Gastroesophageal sphincter (tissue), 4 donors: ENCODE measurements around the gene FAM184B. TPM values are rescaled to one million over a fixed set of nuclear protein-coding genes. Genes with fewer than 3 reads are reported as not detected.

ENCODE experiments used
- ATAC-seq: fragments of 150-250 bp; one replicate; pipeline ENCODE4 v1.9.1; 2016; ENCODE audit warnings: mild to moderate bottlenecking, moderate library complexity
- H3K27ac ChIP-seq, 4 donors: fragments of 200-600 bp; sonication (generic) in 3 of 4; 1 replicate in 3 of 4; 2 replicates in 1 of 4; pipeline ENCODE4 v1.5.1; 2016 to 2019
- H3K27me3 ChIP-seq: fragments of 200-600 bp; sonication (generic); one replicate; pipeline ENCODE4 v1.5.1; 2019
- H3K36me3 ChIP-seq, 2 donors: fragments of 200-600 bp; sonication (generic); one replicate each; pipeline ENCODE4 v1.5.1; 2019; ENCODE audit warnings: control low read depth in 1 of 2
- H3K4me1 ChIP-seq, 3 donors: fragments of 200-600 bp; sonication (generic); 1 replicate in 2 of 3; 2 replicates in 1 of 3; pipeline ENCODE4 v1.5.1; 2016 to 2019; ENCODE audit warnings: control low read depth in 2 of 3
- H3K4me3 ChIP-seq, 2 donors: fragments of 200-600 bp; sonication (generic); one replicate each; pipeline ENCODE4 v1.5.1; 2019; ENCODE audit warnings: mild to moderate bottlenecking in 1 of 2, moderate library complexity in 1 of 2
- H3K9me3 ChIP-seq, 3 donors: fragments of 200-600 bp; sonication (generic); one replicate each; pipeline ENCODE4 v1.5.1; 2017 to 2019; ENCODE audit warnings: control low read depth in 2 of 3
- CTCF ChIP-seq, 4 experiments: fragments of 200-600 bp in 2 of 4; fragments of 450-650 bp in 2 of 4; sonication (generic) in 1 of 4; IDR thresholded peaks; one replicate each; pipeline ENCODE4 v1.5.1; 2017 to 2019; ENCODE audit warnings: antibody characterized with exemption in 4 of 4, mild to moderate bottlenecking in 2 of 4, moderate library complexity in 2 of 4
- EP300 ChIP-seq: sonication (generic); formaldehyde crosslinking; IDR thresholded peaks from one replicate; pipeline ENCODE4 v1.6.1; 2017; ENCODE audit warnings: antibody characterized with exemption, mild to moderate bottlenecking
- POLR2A ChIP-seq, 2 donors: fragments of 450-650 bp; IDR thresholded peaks; one replicate each; pipeline ENCODE4 v1.6.1; 2017; ENCODE audit warnings: antibody characterized with exemption in 2 of 2, mild to moderate bottlenecking in 2 of 2, moderate library complexity in 1 of 2
- POLR2AphosphoS5 ChIP-seq: sonication (generic); formaldehyde crosslinking; IDR thresholded peaks from one replicate; pipeline ENCODE4 v1.6.1; 2017; ENCODE audit warnings: antibody characterized with exemption
- WGBS, 2 donors: methylation state at CpG; one replicate each; pipeline ENCODE4 v1.1.5; 2018; ENCODE audit warnings: low coverage in 1 of 2; 5-methylcytosine and 5-hydroxymethylcytosine counted together
- total RNA-seq, 4 donors: library from RNA; depleted of rRNA; stranded (reverse); fragments of >200 nt; gene quantifications; one replicate each; pipeline ENCODE4 v1.1.0, GENCODE V29; 2016

The FAM184B gene
- total RNA-seq, result under 1 TPM in 1 of 4 donors, not detected in 3; under 0.01 TPM

- ATAC-seq, result no peak
- H3K27ac ChIP-seq, result no peak within 1 kb of the TSS
- peaks cover 0 to 21% (median 10%) of the 10 kb centered on the region in 3 donors for H3K4me1 ChIP-seq
- H3K9me3 ChIP-seq, result no peaks in the 10 kb centered on the region
- TF ChIP-seq EP300 (no peak), CTCF (IDR thresholded peaks at IDR 0.05) (no peak), POLR2AphosphoS5 (no peak), POLR2A (IDR thresholded peaks at IDR 0.05) (no peak)
- peak within 1 kb of the TSS; percentile 17 to 52 for H3K4me3 ChIP-seq
- no peaks in the 10 kb centered on the region for H3K36me3 ChIP-seq
- 5 to 11% methylated on average over 8 to 20 of the region's 82 CpGs for WGBS, 2 donors
- H3K27me3 ChIP-seq, result peaks cover 16% of the 10 kb centered on the region
Measured at GRCh38 chr4:17781300-17782287, at the start of gene FAM184B. Gene FAM184B, minus strand, starts transcription at chr4:17781621. Its CDS starts 322 bp downstream, at chr4:17781299.

- ATAC-seq, result no peak
- Histone ChIP-seq H3K27ac (no peak overlapping the region), H3K4me1 (no peaks in the 10 kb centered on the region), H3K36me3 (no peaks in the 10 kb centered on the region), H3K9me3 (no peaks in the 10 kb centered on the region), H3K27me3 (no peaks in the 10 kb centered on the region), H3K4me3 (no peak overlapping the region)
- WGBS, 2 donors, result 50 to 77% methylated on average over 1 of the region's 1 CpG
- no peak for TF ChIP-seq POLR2A (IDR thresholded peaks at IDR 0.05)
- no peak for TF ChIP-seq POLR2AphosphoS5
Measured at GRCh38 chr4:17823871-17824669, 42.6 kb upstream of the FAM184B start.

- no peak for ATAC-seq
- no peaks in the 10 kb centered on the region for H3K9me3 ChIP-seq
- 53 to 55% methylated on average over 5 of the region's 5 CpGs for WGBS, 2 donors
- TF ChIP-seq CTCF (IDR thresholded peaks at IDR 0.05) (peak in 3 of 4 experiments; percentile 44 to 54 (median 52)), EP300 (no peak)
- H3K4me1 ChIP-seq, result no peaks in the 10 kb centered on the region
- no peak overlapping the region for H3K27ac ChIP-seq
- no peaks in the 10 kb centered on the region for H3K27me3 ChIP-seq
- no peak overlapping the region for H3K4me3 ChIP-seq
- H3K36me3 ChIP-seq, result no peaks in the 10 kb centered on the region
Measured at GRCh38 chr4:17817027-17817426, 35.6 kb upstream of the FAM184B start.

- Histone ChIP-seq H3K4me1 (peaks cover 0 to 5% (median 2%) of the 10 kb centered on the region in 3 donors), H3K27ac (no peak overlapping the region), H3K4me3 (no peak overlapping the region), H3K9me3 (no peaks in the 10 kb centered on the region), H3K27me3 (no peaks in the 10 kb centered on the region), H3K36me3 (no peaks in the 10 kb centered on the region)
- no peak for ATAC-seq
- TF ChIP-seq POLR2A (IDR thresholded peaks at IDR 0.05), result no peak
- no peak for TF ChIP-seq POLR2AphosphoS5
- TF ChIP-seq CTCF (IDR thresholded peaks at IDR 0.05), result no peak
- no peak for TF ChIP-seq EP300
- WGBS, 2 donors, result 87 to 95% methylated on average over 7 to 9 of the region's 12 CpGs
Measured at GRCh38 chr4:17816142-17816541, 34.7 kb upstream of the FAM184B start.

- Histone ChIP-seq H3K27ac (no peak overlapping the region), H3K27me3 (no peaks in the 10 kb centered on the region), H3K9me3 (no peaks in the 10 kb centered on the region), H3K4me3 (no peak overlapping the region), H3K36me3 (no peaks in the 10 kb centered on the region), H3K4me1 (peaks cover 3 to 17% (median 10%) of the 10 kb centered on the region in 3 donors)
- 61 to 68% methylated on average over 3 of the region's 3 CpGs for WGBS, 2 donors
- TF ChIP-seq POLR2A (IDR thresholded peaks at IDR 0.05) (no peak), EP300 (no peak), POLR2AphosphoS5 (no peak), CTCF (IDR thresholded peaks at IDR 0.05) (no peak)
- ATAC-seq, result no peak
Measured at GRCh38 chr4:17814140-17814539, 32.7 kb upstream of the FAM184B start.
